Hepatic stellate cell (primary cell): ENCODE measurements around the gene PRELP.

Experiments used
- DNase-seq: peaks from one replicate; pipeline ENCODE4 v3.0.0; 2011; ENCODE audit warnings: low spot score

Gene PRELP

DNA sequence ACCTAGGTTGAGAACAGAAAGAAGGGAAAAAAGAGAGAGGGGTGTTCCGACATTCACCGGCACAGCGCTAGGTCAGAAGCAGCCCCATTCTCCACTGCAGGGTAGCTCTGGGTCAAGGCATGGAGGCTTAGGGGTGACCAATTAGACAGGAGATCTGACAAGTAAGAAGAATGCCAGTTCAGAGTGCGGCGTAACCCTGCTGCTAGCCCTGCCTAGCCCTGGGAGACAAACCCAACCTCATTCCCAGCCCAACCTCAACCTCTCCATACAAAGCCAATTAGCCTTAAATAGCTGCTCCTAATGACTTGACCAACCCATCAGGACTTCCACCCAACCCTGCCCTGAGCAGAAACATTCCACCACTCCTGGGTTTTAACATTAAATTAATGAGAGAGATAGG, 3.4 kb downstream of the PRELP start:
- DNase-seq, result no peak

DNA sequence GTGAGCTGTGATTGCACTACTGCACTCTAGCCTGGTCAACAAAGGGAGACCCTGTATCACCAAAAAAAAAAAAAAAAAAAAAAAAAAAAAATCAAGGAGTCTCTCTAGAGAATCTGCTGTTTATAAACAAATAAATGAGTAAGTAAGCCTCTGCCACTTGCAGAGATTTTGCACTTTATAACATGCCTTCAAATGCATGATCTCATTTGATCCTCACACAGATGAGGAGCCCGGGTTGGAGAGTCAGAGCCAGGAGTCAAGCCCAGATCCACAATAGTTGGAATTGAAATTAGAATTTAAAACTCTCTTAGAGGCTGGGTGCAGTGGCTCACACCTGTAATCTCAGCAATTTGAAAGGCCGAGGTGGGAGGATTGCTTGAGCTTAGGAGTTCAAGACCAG, 4.0 kb downstream of the PRELP start:
- DNase-seq, result no peak

- peak; percentile 63 for DNase-seq
These were observed 4.5 kb downstream of the PRELP start for GRCh38 chr1:203480084-203480483.

GRCh38 chr1:203480525-203481084, 5.0 kb downstream of the PRELP start:
- peak; percentile 90 for DNase-seq

DNA sequence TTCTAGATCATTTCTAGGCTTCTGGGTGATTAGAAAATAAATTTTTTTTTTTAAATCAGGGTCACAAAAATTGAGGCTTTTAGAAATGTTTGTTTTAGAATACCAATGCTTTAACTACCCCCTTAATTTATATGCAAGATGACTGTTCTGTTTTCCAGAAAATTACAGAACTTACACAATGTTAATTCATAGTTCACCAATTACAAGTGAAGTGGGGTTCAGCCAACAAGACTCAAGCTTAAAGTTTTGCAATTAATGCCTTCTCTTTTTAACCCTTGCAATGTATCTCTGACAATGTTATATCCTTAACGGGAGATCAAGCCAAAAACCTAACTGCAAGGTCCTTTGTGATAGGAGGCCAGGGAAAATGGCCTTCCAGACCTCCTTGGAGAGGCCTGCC, 5.6 kb downstream of the PRELP start:
- DNase-seq, result no peak

GRCh38 chr1:203486618-203487370, 11.2 kb downstream of the PRELP start:
- no peak for DNase-seq

DNA sequence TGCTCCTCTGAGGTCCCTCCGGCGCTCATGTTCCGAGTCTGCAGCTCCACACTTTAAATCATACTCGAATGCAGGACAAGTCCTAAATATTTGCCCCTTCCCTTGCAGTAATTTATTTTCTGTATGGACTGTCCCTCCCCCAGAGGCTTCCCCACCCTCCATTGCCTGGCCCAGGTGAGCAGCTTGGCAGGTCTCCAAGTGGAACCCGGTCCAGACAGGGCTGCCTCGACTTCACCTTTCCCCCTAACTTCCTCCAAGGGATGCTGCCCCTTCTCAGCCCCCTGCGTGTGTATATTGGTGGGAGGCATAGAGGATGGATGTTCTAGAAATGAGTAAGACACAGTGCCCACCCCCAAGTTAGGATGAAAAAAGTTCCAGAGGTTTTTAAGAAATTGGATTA, 12.9 kb downstream of the PRELP start:
- no peak for DNase-seq

- no peak for DNase-seq
These were observed 15.0 kb downstream of the PRELP start for GRCh38 chr1:203490607-203491006.

DNA sequence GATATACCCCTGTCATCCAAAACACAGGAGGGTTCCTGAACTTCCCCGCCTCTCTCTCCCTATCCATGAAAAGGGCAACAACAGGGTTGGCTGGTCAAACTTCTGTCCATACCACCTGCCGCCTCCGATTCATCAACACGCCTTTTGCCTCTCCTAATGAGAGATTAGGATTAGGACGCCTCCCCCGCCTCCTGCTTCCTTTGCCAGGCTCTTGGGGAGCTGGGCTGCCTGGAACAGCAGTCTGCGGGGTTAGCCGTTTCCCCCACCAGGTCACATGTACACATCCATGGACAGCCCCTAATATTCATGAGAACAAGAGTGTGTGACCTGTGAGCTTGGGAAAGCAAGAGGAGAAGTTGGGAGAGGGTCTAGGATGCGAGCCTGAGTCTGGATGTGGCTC, 16.1 kb downstream of the PRELP start:
- no peak for DNase-seq

GRCh38 chr1:203492082-203492747, 16.6 kb downstream of the PRELP start:
- no peak for DNase-seq

GRCh38 chr1:203492748-203493130, 17.1 kb downstream of the PRELP start:
- DNase-seq, result no peak

- no peak for DNase-seq
These were observed 18.3 kb downstream of the PRELP start, which contains the start of gene OPTC for GRCh38 chr1:203493901-203494300. TSS of gene OPTC (plus strand) at chr1:203494153. CDS start at chr1:203496006, 1,853 bp downstream.

DNA sequence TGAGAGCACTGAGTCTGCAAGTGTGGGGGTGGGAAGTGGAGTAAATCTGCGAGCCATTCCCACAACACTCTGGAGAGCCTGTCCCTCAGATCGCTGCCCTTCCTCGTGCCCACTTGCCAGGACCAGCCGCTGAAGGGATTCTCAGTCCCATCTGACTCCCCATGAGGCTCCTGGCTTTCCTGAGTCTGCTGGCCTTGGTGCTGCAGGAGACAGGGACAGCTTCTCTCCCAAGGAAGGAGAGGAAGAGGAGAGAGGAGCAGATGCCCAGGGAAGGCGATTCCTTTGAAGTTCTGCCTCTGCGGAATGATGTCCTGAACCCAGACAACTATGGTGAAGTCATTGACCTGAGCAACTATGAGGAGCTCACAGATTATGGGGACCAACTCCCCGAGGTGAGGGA, 20.2 kb downstream of the PRELP start:
- no peak for DNase-seq

DNA sequence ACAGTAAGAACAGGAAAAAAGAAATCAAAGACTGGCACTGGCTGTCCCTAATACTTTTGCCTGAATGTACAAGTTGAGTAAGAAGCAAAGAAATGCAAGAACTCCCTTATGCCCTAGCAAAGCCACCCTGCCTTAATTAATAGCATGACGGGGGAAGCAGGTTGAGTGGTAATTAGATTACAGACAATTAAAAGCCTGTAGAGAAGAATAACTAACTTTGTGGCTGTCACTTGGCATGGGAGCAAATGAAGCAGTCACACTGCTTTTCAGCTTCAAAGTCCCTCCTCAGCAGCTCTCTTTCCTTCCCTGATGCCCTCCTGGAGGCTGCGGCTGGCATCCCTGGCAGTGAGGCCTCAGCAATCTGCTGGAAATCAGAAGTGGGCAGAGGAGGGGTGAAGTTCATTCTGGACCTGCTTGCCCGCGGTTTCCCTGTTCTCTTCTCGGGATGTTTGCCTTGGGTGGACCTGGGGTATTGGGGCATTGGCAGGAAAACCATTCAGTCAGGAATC, 21.7 kb downstream of the PRELP start:
- DNase-seq, result no peak

DNA sequence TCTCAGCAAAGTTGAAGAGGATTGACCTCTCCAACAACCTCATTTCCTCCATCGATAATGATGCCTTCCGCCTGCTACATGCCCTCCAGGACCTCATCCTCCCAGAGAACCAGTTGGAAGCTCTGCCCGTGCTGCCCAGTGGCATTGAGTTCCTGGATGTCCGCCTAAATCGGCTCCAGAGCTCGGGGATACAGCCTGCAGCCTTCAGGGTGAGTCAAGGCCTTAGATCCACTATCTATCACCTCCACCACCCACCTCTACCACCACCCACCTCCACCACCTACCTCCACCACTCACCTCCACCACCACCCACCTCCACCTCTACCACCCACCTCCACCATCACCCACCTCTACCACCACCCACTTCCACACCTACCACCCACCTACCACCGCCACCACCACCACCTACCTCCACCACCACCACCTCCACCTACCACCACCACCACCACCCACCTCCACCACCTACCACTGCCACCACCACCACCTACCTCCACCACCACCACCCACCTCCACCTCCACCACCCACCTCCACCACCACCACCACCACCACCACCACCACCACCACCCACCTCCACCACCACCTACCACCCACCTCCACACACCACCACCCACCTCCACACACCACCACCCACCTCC, 24.2 kb downstream of the PRELP start:
- DNase-seq, result no peak

- no peak for DNase-seq
These were observed 24.7 kb downstream of the PRELP start for GRCh38 chr1:203500279-203500678.

DNA sequence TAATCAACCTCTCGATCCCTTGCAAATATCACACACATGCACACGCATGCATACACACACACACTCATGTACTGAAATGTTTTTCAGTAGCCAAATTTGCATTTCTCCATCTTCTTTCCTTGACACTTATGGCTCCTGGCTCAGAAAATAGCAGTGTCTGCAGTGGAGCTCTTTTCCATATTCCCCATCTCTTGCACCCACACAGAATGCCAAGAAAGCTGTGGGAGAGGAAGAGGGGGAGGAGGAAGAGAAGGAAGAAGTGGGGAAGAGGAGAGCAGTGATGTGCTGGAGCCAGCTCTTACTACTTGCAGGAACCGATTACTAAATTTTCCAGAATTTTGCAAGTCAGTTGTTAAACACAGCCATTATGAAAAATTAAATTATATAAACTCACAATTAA, 28.2 kb downstream of the PRELP start:
- DNase-seq, result no peak

- peak; percentile 90 for DNase-seq
These were observed 29.0 kb downstream of the PRELP start for GRCh38 chr1:203504400-203505250.

- no peak for DNase-seq
These were observed 30.1 kb downstream of the PRELP start for GRCh38 chr1:203505526-203506204.

DNA sequence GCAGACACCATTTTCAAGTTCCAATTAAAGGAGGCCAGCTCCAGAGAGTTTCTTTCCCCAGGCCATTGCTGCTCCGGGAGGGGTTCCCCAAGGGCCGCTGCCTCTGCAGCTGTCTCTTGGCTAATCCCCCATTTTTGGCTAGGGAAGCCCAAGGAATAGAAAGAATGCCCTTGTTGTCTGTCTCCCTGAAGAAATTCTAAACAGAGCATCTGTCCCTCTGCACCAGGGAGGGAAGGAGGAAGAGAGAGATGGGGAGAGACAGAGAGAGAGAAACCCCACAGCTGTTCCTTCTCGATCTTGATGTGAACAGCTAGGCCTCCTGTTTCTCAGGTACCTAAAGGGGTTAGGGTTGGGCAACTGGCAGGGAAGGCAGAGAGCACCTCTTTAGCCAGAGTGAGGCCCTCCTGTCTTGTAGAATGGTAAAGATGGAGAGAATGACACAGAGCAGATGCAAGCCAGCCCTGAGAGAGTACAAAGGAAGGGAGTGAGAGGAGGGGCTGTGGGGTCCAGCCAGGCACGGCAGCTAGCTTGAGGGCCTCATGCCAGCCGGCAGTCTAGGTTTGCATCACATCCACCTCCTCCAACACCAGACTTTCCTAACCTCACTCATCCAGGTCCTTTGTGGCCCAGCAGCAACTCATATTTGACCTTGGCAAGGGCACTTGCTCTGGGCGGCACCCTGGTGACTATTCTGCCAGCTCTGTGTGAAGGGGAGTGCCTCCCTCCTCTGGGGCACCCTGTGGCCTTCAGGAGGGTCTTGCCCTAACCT, 31.4 kb downstream of the PRELP start:
- DNase-seq, result peak; percentile 42
